HEK293 (cell line): ENCODE results near the gene PTGFRN.

ENCODE experiments used
- OVOL3 ChIP-seq: fragments of 450-650 bp; formaldehyde crosslinking; IDR thresholded peaks from 2 replicates; pipeline ENCODE4 v1.5.1; 2016; ENCODE audit warnings: missing biosample characterization, missing genetic modification characterization
- YY1 ChIP-seq: fragments of 450-650 bp; formaldehyde crosslinking; IDR thresholded peaks from 2 replicates; pipeline ENCODE4 v1.5.1; 2018; ENCODE audit warnings: missing biosample characterization, missing genetic modification characterization
- ZNF138 ChIP-seq: fragments of 450-650 bp; formaldehyde crosslinking; IDR thresholded peaks from 2 replicates; pipeline ENCODE4 v1.5.1; 2016; ENCODE audit warnings: missing biosample characterization, missing genetic modification characterization, borderline replicate concordance
- ZNF157 ChIP-seq: fragments of 450-650 bp; formaldehyde crosslinking; IDR thresholded peaks from 2 replicates; pipeline ENCODE4 v1.5.1; 2016; ENCODE audit warnings: missing biosample characterization, missing genetic modification characterization
- ZNF423 ChIP-seq: fragments of 450-650 bp; formaldehyde crosslinking; IDR thresholded peaks from 2 replicates; pipeline ENCODE4 v1.5.1; 2016; ENCODE audit warnings: missing biosample characterization, missing genetic modification characterization
- TF ChIP-seq, protein P1 (sequence below): fragments of 450-650 bp; formaldehyde crosslinking; IDR thresholded peaks from 2 replicates; pipeline ENCODE4 v1.5.1; 2016; ENCODE audit warnings: missing biosample characterization, missing genetic modification characterization
- TF ChIP-seq, protein P2 (sequence below): fragments of 450-650 bp; IDR thresholded peaks from 2 replicates; pipeline ENCODE4 v1.5.1; 2018; ENCODE audit warnings: missing biosample characterization, mild to moderate bottlenecking, missing genetic modification characterization

DNA sequence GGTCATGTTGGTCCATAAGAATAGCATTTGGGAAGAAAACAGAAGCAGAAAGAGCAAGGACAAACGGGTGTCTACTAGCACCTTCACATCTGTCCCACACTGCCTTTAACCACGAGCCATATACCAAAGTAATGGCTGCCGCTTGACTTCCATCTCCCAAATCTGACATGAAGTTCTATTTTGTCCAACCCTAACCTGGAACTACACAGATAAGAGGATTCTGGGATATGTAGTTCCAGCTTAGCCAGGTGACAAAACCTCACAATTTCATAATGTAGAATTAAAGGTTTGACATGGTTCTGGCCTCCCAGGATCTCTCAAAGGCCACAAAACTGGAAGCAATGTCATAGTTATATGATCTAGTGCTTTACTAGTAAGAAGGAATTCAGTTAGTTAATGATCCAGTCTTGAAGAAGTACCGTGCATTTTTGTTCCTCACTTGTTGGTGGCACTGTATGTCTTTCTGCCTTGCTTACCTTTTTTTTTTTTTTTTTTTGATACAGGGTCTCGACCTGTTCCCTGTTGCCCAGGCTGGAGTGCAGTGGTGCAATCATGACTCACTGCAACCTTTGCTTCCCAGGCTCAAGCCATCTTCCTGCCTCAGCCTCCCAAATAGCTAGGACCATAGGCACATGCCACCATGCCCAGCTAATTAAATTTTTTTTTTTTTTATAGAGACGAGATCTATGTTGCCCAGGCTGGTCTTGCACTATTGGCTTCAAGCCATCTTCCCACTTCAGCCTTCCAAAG, 17.5 kb downstream of the PTGFRN start:
- TF ChIP-seq ZNF423: no peak
- TF ChIP-seq, protein P1, sequence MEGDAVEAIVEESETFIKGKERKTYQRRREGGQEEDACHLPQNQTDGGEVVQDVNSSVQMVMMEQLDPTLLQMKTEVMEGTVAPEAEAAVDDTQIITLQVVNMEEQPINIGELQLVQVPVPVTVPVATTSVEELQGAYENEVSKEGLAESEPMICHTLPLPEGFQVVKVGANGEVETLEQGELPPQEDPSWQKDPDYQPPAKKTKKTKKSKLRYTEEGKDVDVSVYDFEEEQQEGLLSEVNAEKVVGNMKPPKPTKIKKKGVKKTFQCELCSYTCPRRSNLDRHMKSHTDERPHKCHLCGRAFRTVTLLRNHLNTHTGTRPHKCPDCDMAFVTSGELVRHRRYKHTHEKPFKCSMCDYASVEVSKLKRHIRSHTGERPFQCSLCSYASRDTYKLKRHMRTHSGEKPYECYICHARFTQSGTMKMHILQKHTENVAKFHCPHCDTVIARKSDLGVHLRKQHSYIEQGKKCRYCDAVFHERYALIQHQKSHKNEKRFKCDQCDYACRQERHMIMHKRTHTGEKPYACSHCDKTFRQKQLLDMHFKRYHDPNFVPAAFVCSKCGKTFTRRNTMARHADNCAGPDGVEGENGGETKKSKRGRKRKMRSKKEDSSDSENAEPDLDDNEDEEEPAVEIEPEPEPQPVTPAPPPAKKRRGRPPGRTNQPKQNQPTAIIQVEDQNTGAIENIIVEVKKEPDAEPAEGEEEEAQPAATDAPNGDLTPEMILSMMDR: no peak
- no peak for TF ChIP-seq ZNF157 (tag by site-specific recombination)
- TF ChIP-seq ZNF138 (tag by site-specific recombination): no peak
- TF ChIP-seq, protein P2, sequence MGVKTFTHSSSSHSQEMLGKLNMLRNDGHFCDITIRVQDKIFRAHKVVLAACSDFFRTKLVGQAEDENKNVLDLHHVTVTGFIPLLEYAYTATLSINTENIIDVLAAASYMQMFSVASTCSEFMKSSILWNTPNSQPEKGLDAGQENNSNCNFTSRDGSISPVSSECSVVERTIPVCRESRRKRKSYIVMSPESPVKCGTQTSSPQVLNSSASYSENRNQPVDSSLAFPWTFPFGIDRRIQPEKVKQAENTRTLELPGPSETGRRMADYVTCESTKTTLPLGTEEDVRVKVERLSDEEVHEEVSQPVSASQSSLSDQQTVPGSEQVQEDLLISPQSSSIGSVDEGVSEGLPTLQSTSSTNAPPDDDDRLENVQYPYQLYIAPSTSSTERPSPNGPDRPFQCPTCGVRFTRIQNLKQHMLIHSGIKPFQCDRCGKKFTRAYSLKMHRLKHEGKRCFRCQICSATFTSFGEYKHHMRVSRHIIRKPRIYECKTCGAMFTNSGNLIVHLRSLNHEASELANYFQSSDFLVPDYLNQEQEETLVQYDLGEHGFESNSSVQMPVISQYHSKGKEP (tag by site-specific recombination): no peak
- no peak for TF ChIP-seq OVOL3
- TF ChIP-seq YY1 (tag by site-specific recombination): no peak
